RWPE1 (cell line): ENCODE data around the gene SPRR5.

Experiments
- CTCF ChIA-PET: fragments of 350-600 bp; sonication (Branson Sonifier 250); formaldehyde crosslinking; extraction: SDS; loops from one replicate; lab custom pipeline; 2021; lab: Yijun Ruan, JAX
- POLR2A ChIA-PET: fragments of 400-600 bp; formaldehyde crosslinking; extraction: SDS; loops from one replicate; lab custom pipeline; 2020; ENCODE audit warnings: antibody characterized with exemption; ENCODE audit not compliant: low non-redundant PET; lab: Yijun Ruan, JAX
- DNase-seq: peaks from one replicate; pipeline ENCODE4 v3.0.0; 2012; ENCODE audit warnings: low spot score
- H3K27ac ChIP-seq: fragments of 450-650 bp; 2 replicates; pipeline ENCODE4 v1.5.1; 2017
- CTCF ChIP-seq: fragments of 450-650 bp; conservative IDR thresholded peaks from 2 replicates; pipeline ENCODE4 v1.5.1; 2017; ENCODE audit warnings: low read depth, mild to moderate bottlenecking

Gene SPRR5

GRCh38 chr1:152982076-152982475, 35.1 kb downstream of the SPRR5 start:
- CTCF ChIA-PET = interaction anchor here (0.6 to 1.4 kb wide), 2 partner anchors 13 to 64 kb away, joined by 3 to 4 read pairs; no protein-coding TSS in a partner anchor
- no peak overlapping the region for H3K27ac ChIP-seq
- no peak for DNase-seq
- TF ChIP-seq CTCF = no peak
- POLR2A ChIA-PET = no interaction called here

DNA sequence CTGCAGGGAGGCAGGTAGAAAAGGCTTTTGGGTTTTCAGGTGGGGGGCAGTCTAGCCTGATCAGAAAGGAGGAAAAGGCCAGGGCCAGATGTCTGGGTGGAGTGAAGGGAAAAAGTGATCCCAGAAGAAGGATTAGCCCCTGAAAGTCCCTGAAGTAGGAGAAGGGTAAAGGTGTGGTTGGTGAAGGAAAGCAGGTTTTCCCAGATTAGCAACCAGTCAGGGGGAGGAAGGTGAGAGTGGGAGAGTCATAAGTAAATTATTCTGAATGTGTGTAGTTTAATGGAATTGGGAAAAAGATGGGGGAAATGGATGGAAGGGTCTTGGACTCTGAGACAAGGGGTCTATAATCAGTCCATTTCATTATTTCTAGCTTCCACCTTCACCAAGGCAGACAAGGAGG, 36.2 kb downstream of the SPRR5 start:
- no peak overlapping the region for H3K27ac ChIP-seq
- POLR2A ChIA-PET = no interaction called here
- TF ChIP-seq CTCF = no peak
- no peak for DNase-seq
- CTCF ChIA-PET = interaction anchor here (1.4 kb wide), 1 partner anchor 13 kb away, joined by 3 read pairs; the partner anchor contains the start of gene SPRR4

GRCh38 chr1:152983743-152984142, 36.7 kb downstream of the SPRR5 start, which contains the start of gene SPRR1A:
TSS of gene SPRR1A (plus strand) at chr1:152984081. CDS start at chr1:152985231, 1,150 bp downstream.
- no peak within 1 kb of the TSS for H3K27ac ChIP-seq
- POLR2A ChIA-PET = no interaction called here
- peak; percentile 60 for DNase-seq
- CTCF ChIA-PET = interaction anchor here (0.6 to 1.4 kb wide), 2 partner anchors 12 to 13 kb away, joined by 3 read pairs; partner anchors contain the start of gene SPRR4
- no peak for TF ChIP-seq CTCF

GRCh38 chr1:152986578-152986977, 39.6 kb downstream of the SPRR5 start:
- ChIA-PET CTCF (no interaction called here), POLR2A (no interaction called here)
- no peak for DNase-seq
- no peak overlapping the region for H3K27ac ChIP-seq
- no peak for TF ChIP-seq CTCF

GRCh38 chr1:152993186-152993585, 46.2 kb downstream of the SPRR5 start:
- DNase-seq = no peak
- CTCF ChIA-PET = no interaction called here
- no peak for TF ChIP-seq CTCF
- POLR2A ChIA-PET = no interaction called here
- H3K27ac ChIP-seq = no peak overlapping the region

DNA sequence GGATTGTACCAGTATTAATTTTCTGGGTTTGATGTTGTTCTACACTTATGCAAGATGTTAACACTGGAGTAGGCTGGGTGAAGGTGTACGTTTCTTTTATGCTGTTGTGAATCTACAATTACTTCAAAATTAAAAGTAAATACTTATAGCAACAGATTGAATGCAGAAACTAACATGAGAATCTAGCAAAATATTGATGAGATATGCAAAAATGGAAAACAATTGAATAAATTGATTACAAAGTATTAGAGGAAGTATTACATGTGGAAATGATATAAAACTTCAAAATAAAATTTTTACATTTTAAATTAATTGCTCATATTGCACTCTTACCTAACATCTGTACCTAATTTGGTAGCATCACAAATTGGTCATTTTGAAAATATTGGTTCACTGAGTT, 48.8 kb downstream of the SPRR5 start:
- DNase-seq = no peak
- H3K27ac ChIP-seq = no peak overlapping the region
- TF ChIP-seq CTCF = no peak
- ChIA-PET CTCF (interaction anchor here (0.6 kb wide), 1 partner anchor 12 kb away, joined by 3 read pairs; the partner anchor contains the start of gene SPRR1A), POLR2A (no interaction called here)
